ENCODE results near the gene PLPP3.

GRCh38 chr1:56496158-56496557, 83.2 kb downstream of the PLPP3 start:
- TF ChIP-seq, protein P1, sequence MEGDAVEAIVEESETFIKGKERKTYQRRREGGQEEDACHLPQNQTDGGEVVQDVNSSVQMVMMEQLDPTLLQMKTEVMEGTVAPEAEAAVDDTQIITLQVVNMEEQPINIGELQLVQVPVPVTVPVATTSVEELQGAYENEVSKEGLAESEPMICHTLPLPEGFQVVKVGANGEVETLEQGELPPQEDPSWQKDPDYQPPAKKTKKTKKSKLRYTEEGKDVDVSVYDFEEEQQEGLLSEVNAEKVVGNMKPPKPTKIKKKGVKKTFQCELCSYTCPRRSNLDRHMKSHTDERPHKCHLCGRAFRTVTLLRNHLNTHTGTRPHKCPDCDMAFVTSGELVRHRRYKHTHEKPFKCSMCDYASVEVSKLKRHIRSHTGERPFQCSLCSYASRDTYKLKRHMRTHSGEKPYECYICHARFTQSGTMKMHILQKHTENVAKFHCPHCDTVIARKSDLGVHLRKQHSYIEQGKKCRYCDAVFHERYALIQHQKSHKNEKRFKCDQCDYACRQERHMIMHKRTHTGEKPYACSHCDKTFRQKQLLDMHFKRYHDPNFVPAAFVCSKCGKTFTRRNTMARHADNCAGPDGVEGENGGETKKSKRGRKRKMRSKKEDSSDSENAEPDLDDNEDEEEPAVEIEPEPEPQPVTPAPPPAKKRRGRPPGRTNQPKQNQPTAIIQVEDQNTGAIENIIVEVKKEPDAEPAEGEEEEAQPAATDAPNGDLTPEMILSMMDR (IDR thresholded peaks at IDR 0.05): no peak
- TF ChIP-seq POLR2A (IDR thresholded peaks at IDR 0.05): no peak
- no peak for TF ChIP-seq POLR2AphosphoS5 (IDR thresholded peaks at IDR 0.05)

Measured in prostate gland (tissue), 2 donors.